Suprapubic skin (tissue), 3 donors: ENCODE results near the gene INTS6.

ENCODE experiments used
- POLR2A ChIP-seq, 2 donors: fragments of 450-650 bp; IDR thresholded peaks; one replicate each; pipeline ENCODE4 v1.6.1; 2017; ENCODE audit warnings: antibody characterized with exemption in 2 of 2, mild to moderate bottlenecking in 2 of 2, moderate library complexity in 2 of 2
- TF ChIP-seq, protein P1 (sequence below), 2 donors: fragments of 200-600 bp in 1 of 2; fragments of 450-650 bp in 1 of 2; sonication (generic) in 1 of 2; IDR thresholded peaks; one replicate each; pipeline ENCODE4 v1.5.1; 2016 to 2019; ENCODE audit warnings: antibody characterized with exemption in 2 of 2, mild to moderate bottlenecking in 1 of 2, moderate library complexity in 1 of 2

DNA sequence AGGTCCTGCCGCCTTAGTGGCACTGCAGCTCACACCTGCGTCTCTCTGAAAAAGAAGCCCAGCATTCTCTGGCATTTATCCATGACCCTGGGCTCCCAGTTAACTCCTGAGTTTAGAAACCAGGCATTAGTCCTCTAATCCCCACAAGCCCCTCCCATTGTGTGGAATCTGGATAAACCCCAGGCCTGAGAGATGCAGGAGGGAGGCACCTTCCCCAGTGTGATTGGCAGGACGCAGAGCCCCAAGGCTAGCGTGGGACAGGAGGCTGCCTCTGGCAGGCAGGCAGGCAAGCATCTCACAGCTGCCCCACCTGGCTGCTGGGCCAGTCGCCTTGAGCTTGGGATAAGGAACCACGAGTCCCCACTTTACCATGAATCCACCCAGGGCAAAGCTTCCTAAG lies 124.3 kb downstream of the INTS6 start:
- TF ChIP-seq, protein P1, sequence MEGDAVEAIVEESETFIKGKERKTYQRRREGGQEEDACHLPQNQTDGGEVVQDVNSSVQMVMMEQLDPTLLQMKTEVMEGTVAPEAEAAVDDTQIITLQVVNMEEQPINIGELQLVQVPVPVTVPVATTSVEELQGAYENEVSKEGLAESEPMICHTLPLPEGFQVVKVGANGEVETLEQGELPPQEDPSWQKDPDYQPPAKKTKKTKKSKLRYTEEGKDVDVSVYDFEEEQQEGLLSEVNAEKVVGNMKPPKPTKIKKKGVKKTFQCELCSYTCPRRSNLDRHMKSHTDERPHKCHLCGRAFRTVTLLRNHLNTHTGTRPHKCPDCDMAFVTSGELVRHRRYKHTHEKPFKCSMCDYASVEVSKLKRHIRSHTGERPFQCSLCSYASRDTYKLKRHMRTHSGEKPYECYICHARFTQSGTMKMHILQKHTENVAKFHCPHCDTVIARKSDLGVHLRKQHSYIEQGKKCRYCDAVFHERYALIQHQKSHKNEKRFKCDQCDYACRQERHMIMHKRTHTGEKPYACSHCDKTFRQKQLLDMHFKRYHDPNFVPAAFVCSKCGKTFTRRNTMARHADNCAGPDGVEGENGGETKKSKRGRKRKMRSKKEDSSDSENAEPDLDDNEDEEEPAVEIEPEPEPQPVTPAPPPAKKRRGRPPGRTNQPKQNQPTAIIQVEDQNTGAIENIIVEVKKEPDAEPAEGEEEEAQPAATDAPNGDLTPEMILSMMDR (IDR thresholded peaks at IDR 0.05): no peak
- no peak for TF ChIP-seq POLR2A (IDR thresholded peaks at IDR 0.05)
